HEK293T (cell line): Measurements from ENCODE around the gene TEX2.

ENCODE experiments used
- CTCF ChIA-PET: fragments of 350-600 bp; formaldehyde crosslinking; extraction: SDS; loops from one replicate; lab custom pipeline; 2021; ENCODE audit warnings: antibody characterized with exemption, inconsistent platforms; lab: Yijun Ruan, JAX
- POLR2A ChIA-PET: fragments of 350-600 bp; formaldehyde crosslinking; extraction: SDS; loops from one replicate; lab custom pipeline; 2020; ENCODE audit warnings: antibody characterized with exemption, inconsistent platforms; lab: Yijun Ruan, JAX
- DNase-seq: peaks from one replicate; pipeline ENCODE4 v3.0.0; 2012; ENCODE audit warnings: mixed read lengths; ENCODE audit errors: extremely low spot score
- ARNT ChIP-seq: fragments of 450-650 bp; IDR thresholded peaks from 2 replicates; pipeline ENCODE4 v1.6.1; 2017; ENCODE audit warnings: mild to moderate bottlenecking
- BHLHE40 ChIP-seq: fragments of 450-650 bp; IDR thresholded peaks from 2 replicates; pipeline ENCODE4 v1.6.1; 2016; ENCODE audit warnings: mild to moderate bottlenecking, moderate library complexity, borderline replicate concordance
- CTBP1 ChIP-seq: fragments of 450-650 bp; IDR thresholded peaks from 2 replicates; pipeline ENCODE4 v1.6.1; 2016; ENCODE audit warnings: borderline replicate concordance
- ELF4 ChIP-seq: fragments of 450-650 bp; IDR thresholded peaks from 2 replicates; pipeline ENCODE4 v1.6.1; 2017; ENCODE audit warnings: antibody characterized with exemption
- FOXA1 ChIP-seq: fragments of 450-650 bp; IDR thresholded peaks from 2 replicates; pipeline ENCODE4 v1.6.1; 2016; ENCODE audit warnings: mild to moderate bottlenecking
- FOXK2 ChIP-seq: fragments of 450-650 bp; IDR thresholded peaks from 2 replicates; pipeline ENCODE4 v1.6.1; 2016; ENCODE audit warnings: mild to moderate bottlenecking
- FOXM1 ChIP-seq: fragments of 450-650 bp; IDR thresholded peaks from 2 replicates; pipeline ENCODE4 v1.6.1; 2017; ENCODE audit warnings: mild to moderate bottlenecking, borderline replicate concordance
- HDGF ChIP-seq: fragments of 450-650 bp; IDR thresholded peaks from 2 replicates; pipeline ENCODE4 v1.6.1; 2017; ENCODE audit warnings: antibody characterized with exemption, borderline replicate concordance
- L3MBTL2 ChIP-seq: fragments of 450-650 bp; conservative IDR thresholded peaks from 2 replicates; pipeline ENCODE4 v1.6.1; 2016; ENCODE audit warnings: mild to moderate bottlenecking
- LEF1 ChIP-seq: fragments of 450-650 bp; IDR thresholded peaks from 2 replicates; pipeline ENCODE4 v1.6.1; 2017; ENCODE audit warnings: mild to moderate bottlenecking, borderline replicate concordance
- NFRKB ChIP-seq: fragments of 450-650 bp; IDR thresholded peaks from 2 replicates; pipeline ENCODE4 v1.6.1; 2016; ENCODE audit warnings: mild to moderate bottlenecking, moderate library complexity
- SP1 ChIP-seq: fragments of 450-650 bp; IDR thresholded peaks from 2 replicates; pipeline ENCODE4 v1.6.1; 2017
- SUZ12 ChIP-seq: fragments of 450-650 bp; IDR thresholded peaks from 2 replicates; pipeline ENCODE4 v1.6.1; 2016; ENCODE audit warnings: mild to moderate bottlenecking
- TARDBP ChIP-seq: fragments of 450-650 bp; IDR thresholded peaks from 2 replicates; pipeline ENCODE4 v1.6.1; 2016
- ZNF384 ChIP-seq: fragments of 450-650 bp; IDR thresholded peaks from 2 replicates; pipeline ENCODE4 v1.6.1; 2016
- TF ChIP-seq, protein P1 (sequence below): fragments of 450-650 bp; IDR thresholded peaks from 2 replicates; pipeline ENCODE4 v1.6.1; 2016

The TEX2 gene

DNA sequence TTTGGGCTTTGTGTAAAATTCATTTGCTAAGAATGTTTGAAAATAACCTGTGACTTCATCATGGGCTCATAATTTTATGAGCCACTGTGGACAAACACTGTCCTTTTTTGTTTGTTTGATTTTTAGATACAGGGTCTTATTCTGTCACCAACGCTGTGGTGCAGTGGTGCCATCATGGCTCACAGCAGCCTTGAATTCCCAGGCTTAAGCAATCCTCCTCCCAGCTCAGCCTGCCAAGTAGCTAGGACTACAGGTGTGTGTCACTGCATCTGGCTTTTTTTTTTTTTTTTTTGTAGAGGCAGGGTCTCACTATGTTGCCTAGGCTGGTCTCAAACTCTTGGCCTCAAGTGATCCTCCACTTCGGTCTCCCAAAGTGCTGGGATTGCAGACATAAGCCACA is 8.3 kb downstream of the TEX2 start:
- CTCF ChIA-PET: no interaction called here
- no peak for DNase-seq
- POLR2A ChIA-PET: no interaction called here
- TF ChIP-seq NFRKB: no peak
- no peak for TF ChIP-seq ELF4
- TF ChIP-seq ZNF384: no peak
- no peak for TF ChIP-seq FOXK2
- no peak for TF ChIP-seq FOXM1
- TF ChIP-seq TARDBP: no peak
- TF ChIP-seq HDGF: no peak
- no peak for TF ChIP-seq FOXA1
- TF ChIP-seq SP1: no peak
- TF ChIP-seq L3MBTL2: no peak

DNA sequence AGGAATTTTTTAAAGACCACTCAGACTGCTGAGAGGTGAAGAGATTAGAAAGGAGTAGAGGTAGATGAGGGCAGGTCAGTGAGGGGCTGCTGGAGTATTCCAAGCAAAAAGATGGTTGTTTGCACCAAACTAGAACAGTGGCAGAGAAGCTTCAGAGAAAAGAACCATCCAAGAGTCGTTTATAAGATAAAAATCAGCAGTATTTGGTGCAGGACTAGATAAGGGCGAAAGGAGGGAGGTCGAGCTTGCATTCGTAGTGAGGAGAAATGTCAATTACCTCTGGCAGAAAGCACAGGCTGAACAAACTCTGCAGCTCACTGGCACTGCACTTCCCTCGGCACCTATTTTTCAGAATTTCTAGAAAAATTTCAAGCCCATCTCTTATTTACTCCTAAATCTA is 9.6 kb downstream of the TEX2 start:
- CTCF ChIA-PET: no interaction called here
- TF ChIP-seq ZNF384 (no peak), BHLHE40 (no peak), SUZ12 (no peak), LEF1 (no peak), FOXM1 (no peak), FOXA1 (no peak), NFRKB (no peak), SP1 (no peak), HDGF (no peak), ARNT (no peak), L3MBTL2 (no peak), ELF4 (no peak), CTBP1 (no peak), FOXK2 (no peak), TARDBP (no peak)
- TF ChIP-seq, protein P1, sequence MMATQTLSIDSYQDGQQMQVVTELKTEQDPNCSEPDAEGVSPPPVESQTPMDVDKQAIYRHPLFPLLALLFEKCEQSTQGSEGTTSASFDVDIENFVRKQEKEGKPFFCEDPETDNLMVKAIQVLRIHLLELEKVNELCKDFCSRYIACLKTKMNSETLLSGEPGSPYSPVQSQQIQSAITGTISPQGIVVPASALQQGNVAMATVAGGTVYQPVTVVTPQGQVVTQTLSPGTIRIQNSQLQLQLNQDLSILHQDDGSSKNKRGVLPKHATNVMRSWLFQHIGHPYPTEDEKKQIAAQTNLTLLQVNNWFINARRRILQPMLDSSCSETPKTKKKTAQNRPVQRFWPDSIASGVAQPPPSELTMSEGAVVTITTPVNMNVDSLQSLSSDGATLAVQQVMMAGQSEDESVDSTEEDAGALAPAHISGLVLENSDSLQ: no peak
- POLR2A ChIA-PET: interaction anchor here (0.9 to 1.2 kb wide), 3 partner anchors 9 to 108 kb away, joined by 3 to 4 read pairs (median 3); no protein-coding TSS in a partner anchor
- no peak for DNase-seq

DNA sequence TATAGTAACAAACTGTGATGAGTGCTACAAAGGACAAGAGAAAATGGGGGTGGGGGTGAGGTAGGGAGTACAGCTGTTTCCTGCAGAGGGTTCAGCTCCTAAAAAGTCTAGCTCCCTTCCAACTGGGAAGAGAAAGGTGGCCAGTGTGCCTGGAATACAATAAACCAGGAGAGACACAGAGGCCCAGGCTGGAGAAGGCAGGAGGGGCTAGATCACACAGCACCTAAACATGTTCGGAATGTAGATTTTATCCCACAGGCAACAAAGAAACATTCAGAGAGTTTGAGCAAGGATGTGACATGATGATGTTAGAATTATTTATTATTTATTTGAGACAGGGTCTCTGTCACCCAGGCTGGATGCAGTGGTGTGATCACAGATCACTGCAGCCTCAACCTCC is 10.2 kb downstream of the TEX2 start:
- TF ChIP-seq BHLHE40 (no peak), FOXM1 (no peak), FOXA1 (no peak), HDGF (no peak), SUZ12 (no peak), NFRKB (no peak), SP1 (no peak)
- ChIA-PET POLR2A (no interaction called here), CTCF (no interaction called here)
- no peak for DNase-seq

DNA sequence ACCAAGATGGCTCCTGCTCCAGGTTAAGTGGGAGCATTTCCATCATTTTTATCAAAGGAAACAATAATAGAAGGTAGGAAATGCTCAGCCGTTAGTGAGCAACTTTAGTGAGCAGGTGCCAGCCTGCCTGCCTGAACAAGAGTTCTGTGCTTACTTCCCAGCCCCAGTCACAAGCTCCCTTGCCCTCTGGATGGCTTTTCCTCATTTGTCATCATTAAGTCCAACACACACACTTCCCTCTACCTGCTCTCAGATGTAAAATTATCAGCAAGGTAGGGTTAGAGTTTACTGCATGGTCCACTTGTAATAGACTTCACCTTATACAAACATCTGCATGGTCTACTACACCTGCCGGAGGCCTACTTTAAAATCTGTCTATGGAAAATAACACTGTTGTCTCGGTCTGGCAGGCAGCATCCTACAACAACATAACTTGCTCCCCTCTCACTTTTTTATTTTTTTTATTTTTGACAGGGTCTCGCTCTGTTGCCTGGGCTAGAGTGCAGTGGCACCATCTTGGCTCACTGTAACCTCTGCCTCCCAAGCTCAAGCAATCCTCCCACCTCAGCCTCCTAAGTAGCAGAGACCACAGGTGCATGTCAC is 12.7 kb downstream of the TEX2 start:
- DNase-seq: no peak
- CTCF ChIA-PET: interaction anchor here (0.6 to 1.2 kb wide), 3 partner anchors 14 to 38 kb away, joined by 3 to 4 read pairs (median 3); no protein-coding TSS in a partner anchor
- TF ChIP-seq CTBP1 (no peak), SUZ12 (no peak)
- POLR2A ChIA-PET: interaction anchor here (1.0 kb wide), 1 partner anchor 105 kb away, joined by 4 read pairs; no protein-coding TSS in a partner anchor

DNA sequence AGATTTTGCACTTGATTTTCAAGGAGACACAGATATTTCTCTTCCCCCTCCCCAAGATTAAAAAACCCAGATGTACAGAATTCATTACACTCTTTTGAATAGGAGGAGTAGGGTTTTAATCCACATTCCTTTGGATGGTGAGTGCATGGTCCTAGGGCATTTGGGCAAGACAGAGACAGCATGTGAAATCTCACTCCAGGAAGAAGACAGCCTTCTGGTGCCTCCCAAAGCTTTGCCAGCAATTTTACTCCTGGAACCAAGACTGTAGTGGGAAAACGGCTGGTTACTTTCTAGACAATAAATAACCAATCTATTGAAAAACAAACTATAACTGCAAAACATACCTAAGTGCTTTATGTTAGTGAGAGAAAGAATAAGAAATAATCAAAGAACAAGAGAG is 15.2 kb downstream of the TEX2 start:
- POLR2A ChIA-PET: no interaction called here

DNA sequence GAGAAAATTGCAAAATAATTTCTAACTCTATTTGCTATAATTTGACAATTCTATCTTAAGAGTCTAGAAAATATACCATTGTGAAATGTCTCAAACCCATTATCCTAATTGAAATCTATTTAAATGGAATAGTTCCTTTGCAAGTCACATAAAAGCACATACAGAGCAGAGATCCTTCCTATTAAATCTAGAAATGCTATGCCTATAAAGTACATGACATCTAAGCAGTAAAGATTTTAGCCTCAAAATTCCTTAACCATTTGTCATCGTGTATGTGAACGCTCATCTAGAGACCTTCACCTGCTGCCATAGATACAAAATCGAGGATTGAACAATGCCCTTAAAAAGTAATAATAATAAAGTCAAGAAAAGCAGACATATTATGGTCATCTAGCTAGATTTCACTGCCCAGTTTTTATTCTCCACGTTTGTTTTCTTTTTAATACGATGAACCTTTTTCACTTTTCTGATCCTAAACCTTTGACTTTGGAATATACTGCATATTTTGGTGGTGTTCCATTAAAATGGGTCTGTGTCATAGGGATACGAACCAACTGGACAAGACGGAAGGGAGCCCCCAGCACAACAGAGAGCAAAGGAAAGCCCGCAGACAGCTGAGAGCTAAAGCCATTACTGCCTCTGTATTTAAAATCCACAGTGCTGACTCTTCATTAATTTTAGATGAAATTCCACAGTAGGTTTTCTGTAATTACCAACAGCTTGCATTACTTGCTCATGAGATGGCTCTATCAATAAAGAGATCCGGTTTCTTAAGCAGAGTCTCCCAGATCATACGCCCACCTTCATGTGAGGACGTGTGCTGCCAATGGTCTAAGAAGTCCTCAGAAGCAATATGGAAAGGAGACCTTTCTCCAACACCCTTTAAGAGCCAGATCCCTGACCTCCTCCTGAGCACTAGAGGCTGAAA is 17.6 kb downstream of the TEX2 start:
- TF ChIP-seq ARNT: no peak
- TF ChIP-seq FOXK2: no peak
- no peak for TF ChIP-seq HDGF
- no peak for TF ChIP-seq SP1
- TF ChIP-seq CTBP1: no peak
- TF ChIP-seq FOXA1: no peak
- no peak for TF ChIP-seq NFRKB
- TF ChIP-seq BHLHE40: no peak
- no peak for DNase-seq
- CTCF ChIA-PET: interaction anchor here (1.1 kb wide), 1 partner anchor 8 kb away, joined by 3 read pairs; no protein-coding TSS in a partner anchor
- POLR2A ChIA-PET: no interaction called here

More for the DNA sequence above, 15.2 kb downstream of the TEX2 start:
- TF ChIP-seq TARDBP (no peak), SUZ12 (no peak), LEF1 (no peak), NFRKB (no peak)
- CTCF ChIA-PET: no interaction called here
- DNase-seq: no peak

DNA sequence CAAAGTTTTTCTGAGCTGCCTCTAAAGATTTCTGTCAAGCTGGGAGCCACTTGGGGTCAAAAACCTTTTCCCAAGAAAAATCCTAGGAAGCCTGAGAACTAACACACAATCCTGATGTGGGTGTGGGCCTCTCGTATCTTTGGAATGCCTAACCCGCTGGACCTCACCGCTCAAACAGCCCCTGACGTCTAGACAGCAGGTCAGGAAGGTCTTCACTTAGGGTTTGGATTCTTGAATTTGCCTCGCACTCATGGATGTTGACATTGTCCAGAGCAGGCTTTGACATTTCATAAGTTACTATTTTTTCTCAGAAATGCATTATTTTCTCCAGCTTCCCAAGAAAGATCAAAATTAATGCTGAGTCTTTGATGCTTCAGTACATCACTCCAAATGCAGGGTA is 18.9 kb downstream of the TEX2 start:
- TF ChIP-seq FOXM1: no peak
- no peak for TF ChIP-seq FOXK2
- no peak for TF ChIP-seq L3MBTL2
- no peak for TF ChIP-seq HDGF
- no peak for TF ChIP-seq NFRKB
- no peak for TF ChIP-seq ELF4
- TF ChIP-seq SUZ12: no peak
- no peak for TF ChIP-seq LEF1
- no peak for TF ChIP-seq ARNT
- no peak for TF ChIP-seq SP1
- no peak for TF ChIP-seq ZNF384
- TF ChIP-seq, protein P1: no peak
- no peak for TF ChIP-seq CTBP1
- TF ChIP-seq FOXA1: no peak
- no peak for TF ChIP-seq TARDBP
- TF ChIP-seq BHLHE40: no peak
- ChIA-PET POLR2A (interaction anchor here (1.8 kb wide), 1 partner anchor 18 kb away, joined by 5 read pairs; the partner anchor contains the start of gene TEX2), CTCF (interaction anchor here (1.1 kb wide), 1 partner anchor 27 kb away, joined by 3 read pairs; no protein-coding TSS in a partner anchor)
- DNase-seq: no peak
